ENCODE data around the gene EPS8L3. TPM values are rescaled to one million over a fixed set of nuclear protein-coding genes. Genes with fewer than 3 reads are reported as not detected.
"Not testable (repeated sequence)": the region's sequence is repeated elsewhere in the genome, so short reads cannot be mapped to it uniquely, and the experiment has no call there.

The EPS8L3 gene
- total RNA-seq, 1 donor, result not detected

- TF ChIP-seq, protein P1, sequence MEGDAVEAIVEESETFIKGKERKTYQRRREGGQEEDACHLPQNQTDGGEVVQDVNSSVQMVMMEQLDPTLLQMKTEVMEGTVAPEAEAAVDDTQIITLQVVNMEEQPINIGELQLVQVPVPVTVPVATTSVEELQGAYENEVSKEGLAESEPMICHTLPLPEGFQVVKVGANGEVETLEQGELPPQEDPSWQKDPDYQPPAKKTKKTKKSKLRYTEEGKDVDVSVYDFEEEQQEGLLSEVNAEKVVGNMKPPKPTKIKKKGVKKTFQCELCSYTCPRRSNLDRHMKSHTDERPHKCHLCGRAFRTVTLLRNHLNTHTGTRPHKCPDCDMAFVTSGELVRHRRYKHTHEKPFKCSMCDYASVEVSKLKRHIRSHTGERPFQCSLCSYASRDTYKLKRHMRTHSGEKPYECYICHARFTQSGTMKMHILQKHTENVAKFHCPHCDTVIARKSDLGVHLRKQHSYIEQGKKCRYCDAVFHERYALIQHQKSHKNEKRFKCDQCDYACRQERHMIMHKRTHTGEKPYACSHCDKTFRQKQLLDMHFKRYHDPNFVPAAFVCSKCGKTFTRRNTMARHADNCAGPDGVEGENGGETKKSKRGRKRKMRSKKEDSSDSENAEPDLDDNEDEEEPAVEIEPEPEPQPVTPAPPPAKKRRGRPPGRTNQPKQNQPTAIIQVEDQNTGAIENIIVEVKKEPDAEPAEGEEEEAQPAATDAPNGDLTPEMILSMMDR (IDR thresholded peaks at IDR 0.05; ENCODE audit: extremely low read depth, low read depth, low read length), result no peak
- Histone ChIP-seq H3K27me3 (ENCODE audit: insufficient read depth, low read length) (no peaks in the 10 kb centered on the region), H3K36me3 (ENCODE audit: insufficient read depth, low read length) (no peaks in the 10 kb centered on the region), H3K9me3 (ENCODE audit: low read depth, low read length) (no peaks in the 10 kb centered on the region), H4K20me1 (ENCODE audit: insufficient read depth, low read length) (no peaks in the 10 kb centered on the region), H3K27ac (ENCODE audit: low read depth, low read length) (no peak overlapping the region), H3K4me3 (ENCODE audit: insufficient read depth, low read length) (no peak overlapping the region), H3K79me2 (ENCODE audit: insufficient read depth, low read length) (no peaks in the 10 kb centered on the region), H2AFZ (ENCODE audit: low read length) (no peak overlapping the region), H3K4me1 (ENCODE audit: insufficient read depth, low read length) (no peaks in the 10 kb centered on the region), H3K4me2 (ENCODE audit: insufficient read depth, low read length) (no peak overlapping the region)
- DNase-seq (ENCODE audit: insufficient read length, low spot score, missing footprints), result peak; percentile 79
These were observed 50.1 kb downstream of the EPS8L3 start for GRCh38 chr1:109713636-109714035.

DNA sequence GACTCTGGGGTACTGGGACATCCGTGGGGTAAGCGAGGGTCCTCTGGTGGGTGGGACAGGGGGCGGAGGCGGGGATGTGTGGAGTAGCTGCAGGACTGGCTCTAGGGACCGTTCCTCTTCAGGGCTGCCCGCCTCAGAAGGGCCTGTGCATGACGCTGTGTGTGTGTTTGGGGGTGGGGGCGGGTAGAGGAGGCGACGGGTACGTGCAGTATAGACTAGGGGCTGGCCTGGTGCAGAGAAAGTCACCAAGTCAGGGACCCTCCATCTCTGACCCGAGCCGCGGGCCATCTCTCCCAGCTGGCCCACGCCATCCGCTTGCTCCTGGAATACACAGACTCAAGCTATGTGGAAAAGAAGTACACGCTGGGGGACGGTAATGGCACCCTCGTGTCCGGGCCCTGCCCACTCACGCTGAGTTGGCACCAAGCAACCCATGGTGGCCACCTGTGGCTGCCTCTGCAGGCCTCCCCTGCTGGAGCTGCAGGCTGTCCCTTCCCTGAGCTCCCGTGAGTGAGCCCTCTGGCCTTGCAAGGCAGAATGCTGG lies 51.3 kb downstream of the EPS8L3 start:
- H3K4me3 ChIP-seq (ENCODE audit: insufficient read depth, low read length), result peak overlapping the region; percentile 64
- H3K4me1 ChIP-seq (ENCODE audit: insufficient read depth, low read length), result no peaks in the 10 kb centered on the region
- TF ChIP-seq, protein P1 (IDR thresholded peaks at IDR 0.05; ENCODE audit: extremely low read depth, low read depth, low read length), result no peak
- H3K79me2 ChIP-seq (ENCODE audit: insufficient read depth, low read length), result no peaks in the 10 kb centered on the region
- DNase-seq (ENCODE audit: insufficient read length, low spot score, missing footprints), result no peak
- no peaks in the 10 kb centered on the region for H3K36me3 ChIP-seq (ENCODE audit: insufficient read depth, low read length)
- H2AFZ ChIP-seq (ENCODE audit: low read length), result peak overlapping the region; percentile 46
- no peaks in the 10 kb centered on the region for H3K27me3 ChIP-seq (ENCODE audit: insufficient read depth, low read length)
- H3K27ac ChIP-seq (ENCODE audit: low read depth, low read length), result no peak overlapping the region
- H3K9me3 ChIP-seq (ENCODE audit: low read depth, low read length), result no peaks in the 10 kb centered on the region
- H3K4me2 ChIP-seq (ENCODE audit: insufficient read depth, low read length), result peak overlapping the region; percentile 75
- H4K20me1 ChIP-seq (ENCODE audit: insufficient read depth, low read length), result no peaks in the 10 kb centered on the region

- H3K36me3 ChIP-seq (ENCODE audit: insufficient read depth, low read length); H3K27me3 ChIP-seq (ENCODE audit: insufficient read depth, low read length); H3K4me1 ChIP-seq (ENCODE audit: insufficient read depth, low read length); DNase-seq (ENCODE audit: insufficient read length, low spot score, missing footprints); H4K20me1 ChIP-seq (ENCODE audit: insufficient read depth, low read length); H3K79me2 ChIP-seq (ENCODE audit: insufficient read depth, low read length); H3K9me3 ChIP-seq (ENCODE audit: low read depth, low read length); H3K27ac ChIP-seq (ENCODE audit: low read depth, low read length): not testable (repeated sequence)
- Histone ChIP-seq H3K4me2 (ENCODE audit: insufficient read depth, low read length) (peak within 1 kb of the TSS; percentile 75), H3K4me3 (ENCODE audit: insufficient read depth, low read length) (peak within 1 kb of the TSS; percentile 64), H2AFZ (ENCODE audit: low read length) (peak within 1 kb of the TSS; percentile 46)
These were observed 52.0 kb downstream of the EPS8L3 start, which contains the start of gene GSTM5 for GRCh38 chr1:109711593-109712320. Gene GSTM5, plus strand, starts transcription at chr1:109712251. Its CDS starts 62 bp downstream, at chr1:109712313.

- H3K9me3 ChIP-seq (ENCODE audit: low read depth, low read length); H3K4me3 ChIP-seq (ENCODE audit: insufficient read depth, low read length); H3K27me3 ChIP-seq (ENCODE audit: insufficient read depth, low read length); DNase-seq (ENCODE audit: insufficient read length, low spot score, missing footprints); H2AFZ ChIP-seq (ENCODE audit: low read length); H3K36me3 ChIP-seq (ENCODE audit: insufficient read depth, low read length); H3K79me2 ChIP-seq (ENCODE audit: insufficient read depth, low read length); H3K27ac ChIP-seq (ENCODE audit: low read depth, low read length); H4K20me1 ChIP-seq (ENCODE audit: insufficient read depth, low read length); H3K4me2 ChIP-seq (ENCODE audit: insufficient read depth, low read length); H3K4me1 ChIP-seq (ENCODE audit: insufficient read depth, low read length): not testable (repeated sequence)
These were observed 53.9 kb downstream of the EPS8L3 start for GRCh38 chr1:109709822-109710221.

GRCh38 chr1:109708949-109709348 lies 54.8 kb downstream of the EPS8L3 start:
- not testable (repeated sequence) for H3K27me3 ChIP-seq (ENCODE audit: insufficient read depth, low read length); H4K20me1 ChIP-seq (ENCODE audit: insufficient read depth, low read length); H3K79me2 ChIP-seq (ENCODE audit: insufficient read depth, low read length); H3K4me2 ChIP-seq (ENCODE audit: insufficient read depth, low read length); H3K4me1 ChIP-seq (ENCODE audit: insufficient read depth, low read length); H3K4me3 ChIP-seq (ENCODE audit: insufficient read depth, low read length); H3K9me3 ChIP-seq (ENCODE audit: low read depth, low read length); H3K36me3 ChIP-seq (ENCODE audit: insufficient read depth, low read length); H2AFZ ChIP-seq (ENCODE audit: low read length); H3K27ac ChIP-seq (ENCODE audit: low read depth, low read length); DNase-seq (ENCODE audit: insufficient read length, low spot score, missing footprints)

All from osteoblast (primary cell).